ENCODE results near the gene NEB.

DNA sequence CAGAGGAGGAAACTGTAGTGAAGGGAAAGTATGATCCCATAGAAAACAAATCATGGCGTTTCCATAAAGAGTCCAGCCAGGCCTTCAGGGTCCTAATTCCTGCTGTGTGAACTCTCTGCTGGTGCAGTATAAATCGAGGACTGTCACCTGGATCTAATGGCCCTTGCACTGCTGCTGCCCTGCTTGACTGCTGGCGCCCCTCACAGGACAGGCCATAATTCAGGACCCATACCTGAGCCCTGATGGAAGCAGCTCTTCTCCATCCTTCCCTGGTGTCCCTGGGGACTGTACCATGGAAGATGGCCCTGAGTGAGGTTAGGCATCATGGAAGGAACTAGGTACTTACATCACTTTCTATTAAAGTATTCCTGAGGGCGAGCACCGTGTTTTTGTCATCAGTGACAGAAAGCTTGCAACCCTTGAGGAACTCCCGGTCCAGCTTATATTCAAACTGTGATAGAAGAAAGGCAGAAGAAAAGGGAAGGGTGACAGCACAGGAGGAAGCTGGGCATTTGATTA lies 207.6 kb downstream of the NEB start:
- TF ChIP-seq GATA2 (IDR thresholded peaks at IDR 0.05; ENCODE audit: low read depth, low read length) (no peak), GATA3 (IDR thresholded peaks at IDR 0.05; ENCODE audit: low read depth, low read length) (no peak)

Data from SH-SY5Y (cell line).